H7 (cell line): ENCODE results near the gene DNAJC22. TPM values are rescaled to one million over a fixed set of nuclear protein-coding genes. Genes with fewer than 3 reads are reported as not detected.
"Not testable (repeated sequence)": the region's sequence is repeated elsewhere in the genome, so short reads cannot be mapped to it uniquely, and the experiment has no call there.

Experiments used
- DNase-seq: peaks from one replicate; pipeline ENCODE4 v3.0.0; 2012
- H3K27me3 ChIP-seq: 2 replicates; pipeline ENCODE4 v1.6.0; 2011; ENCODE audit warnings: mild to moderate bottlenecking, low read length; ENCODE audit not compliant: control insufficient read depth, insufficient read depth
- H3K36me3 ChIP-seq: replicated peaks from 2 replicates; pipeline ENCODE4 v1.5.1; 2011; ENCODE audit warnings: low read length; ENCODE audit not compliant: control insufficient read depth, insufficient read depth
- H3K4me3 ChIP-seq: 2 replicates; pipeline ENCODE4 v1.5.1; 2011; ENCODE audit warnings: low read depth, mild to moderate bottlenecking, control low read depth, low read length, moderate library complexity; ENCODE audit not compliant: insufficient read depth
- total RNA-seq: library from RNA; depleted of rRNA; stranded (reverse); fragments of >200 nt; shearing (Covaris generic); gene quantifications from 2 replicates; pipeline ENCODE4 v1.2.3, GENCODE V29; 2014

Gene DNAJC22
- total RNA-seq, 1 experiment from 2014 or later: 0.35 TPM

DNA sequence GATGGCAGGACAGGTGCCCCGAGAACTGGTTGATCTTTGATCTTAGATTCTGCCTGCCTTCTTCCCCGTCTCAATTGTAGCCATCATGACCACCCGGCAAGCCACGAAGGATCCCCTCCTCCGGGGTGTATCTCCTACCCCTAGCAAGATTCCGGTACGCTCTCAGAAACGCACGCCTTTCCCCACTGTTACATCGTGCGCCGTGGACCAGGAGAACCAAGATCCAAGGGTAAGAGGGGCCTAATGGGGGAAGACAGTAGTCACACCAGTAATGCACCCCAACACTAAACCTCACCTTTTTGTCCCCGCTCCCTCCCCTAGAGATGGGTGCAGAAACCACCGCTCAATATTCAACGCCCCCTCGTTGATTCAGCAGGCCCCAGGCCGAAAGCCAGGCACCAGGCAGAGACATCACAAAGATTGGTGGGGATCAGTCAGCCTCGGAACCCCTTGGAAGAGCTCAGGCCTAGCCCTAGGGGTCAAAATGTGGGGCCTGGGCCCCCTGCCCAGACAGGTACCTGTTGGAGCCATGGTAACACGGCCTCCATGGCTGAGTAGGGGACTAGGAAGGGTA, 23.1 kb upstream of the DNAJC22 start:
- no peaks in the 10 kb centered on the region for H3K27me3 ChIP-seq
- peaks cover 13% of the 10 kb centered on the region for H3K36me3 ChIP-seq
- no peak for DNase-seq
- H3K4me3 ChIP-seq: peak overlapping the region; percentile 95

DNA sequence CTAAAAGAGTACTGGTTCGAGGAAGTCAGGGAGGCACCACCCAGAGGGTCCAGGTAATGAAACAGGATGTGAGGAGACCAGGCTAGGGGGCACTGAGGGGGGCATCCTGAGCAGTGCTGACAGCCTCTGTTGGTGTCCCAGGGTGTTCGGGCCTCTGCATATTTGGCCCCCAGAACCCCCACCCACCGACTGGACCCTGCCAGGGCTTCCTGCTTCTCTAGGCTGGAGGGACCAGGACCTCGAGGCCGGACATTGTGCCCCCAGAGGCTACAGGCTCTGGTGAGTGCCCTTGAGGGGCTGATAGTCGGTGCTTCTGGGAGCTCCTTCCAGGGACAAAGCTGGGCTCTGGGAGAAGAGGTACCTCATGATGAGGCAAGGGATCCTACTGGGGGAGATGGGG, 21.1 kb upstream of the DNAJC22 start:
- Histone ChIP-seq H3K36me3 (peaks cover 25% of the 10 kb centered on the region), H3K27me3 (no peaks in the 10 kb centered on the region), H3K4me3 (no peak overlapping the region)
- DNase-seq: no peak

DNA sequence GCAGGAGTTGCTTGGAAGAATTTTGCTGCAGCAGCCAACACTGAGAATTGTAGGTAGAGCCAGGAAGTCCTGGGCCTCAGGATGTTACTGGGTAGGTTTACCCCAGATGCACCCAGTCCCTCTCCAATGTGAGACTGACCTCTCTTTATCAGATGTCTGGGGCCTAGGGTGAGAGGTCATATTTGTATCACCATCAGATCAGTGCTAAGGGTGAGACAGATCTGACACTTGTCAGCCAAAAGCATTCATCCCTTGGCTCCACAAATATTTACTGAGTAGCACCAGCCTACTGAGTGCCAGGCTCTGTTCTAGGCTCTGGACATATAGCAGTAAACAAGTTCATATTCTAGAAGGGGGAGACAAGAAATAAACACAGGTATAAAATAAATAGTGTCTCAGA, 19.3 kb upstream of the DNAJC22 start:
- H3K4me3 ChIP-seq: no peak overlapping the region
- no peak for DNase-seq
- H3K27me3 ChIP-seq: peaks cover 6% of the 10 kb centered on the region; the same call in 1 of the 2 replicates
- H3K36me3 ChIP-seq: peaks cover 30% of the 10 kb centered on the region

DNA sequence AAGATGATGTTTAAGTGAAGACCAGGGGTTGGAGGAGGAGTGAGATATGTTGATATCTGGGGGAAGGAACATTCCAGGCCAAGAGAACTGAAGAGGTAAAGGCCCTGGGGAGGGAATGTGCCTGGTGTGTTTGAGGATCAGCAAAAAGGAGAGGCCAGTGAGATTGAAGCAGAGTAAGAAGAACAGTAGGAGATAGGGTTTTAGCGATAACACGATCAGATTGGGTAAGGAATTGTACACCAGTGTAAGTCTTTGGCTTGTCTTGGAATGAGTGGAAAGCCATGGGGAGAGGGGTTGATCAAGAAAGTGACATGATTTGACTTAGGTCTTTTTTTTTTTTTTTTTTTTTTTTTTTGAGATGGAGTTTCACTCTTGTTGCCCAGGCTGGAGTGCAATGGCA, 18.8 kb upstream of the DNAJC22 start:
- no peak overlapping the region for H3K4me3 ChIP-seq
- no peak for DNase-seq
- peaks cover 30% of the 10 kb centered on the region for H3K36me3 ChIP-seq
- H3K27me3 ChIP-seq: peaks cover 10% of the 10 kb centered on the region; the same call in 1 of the 2 replicates

DNA sequence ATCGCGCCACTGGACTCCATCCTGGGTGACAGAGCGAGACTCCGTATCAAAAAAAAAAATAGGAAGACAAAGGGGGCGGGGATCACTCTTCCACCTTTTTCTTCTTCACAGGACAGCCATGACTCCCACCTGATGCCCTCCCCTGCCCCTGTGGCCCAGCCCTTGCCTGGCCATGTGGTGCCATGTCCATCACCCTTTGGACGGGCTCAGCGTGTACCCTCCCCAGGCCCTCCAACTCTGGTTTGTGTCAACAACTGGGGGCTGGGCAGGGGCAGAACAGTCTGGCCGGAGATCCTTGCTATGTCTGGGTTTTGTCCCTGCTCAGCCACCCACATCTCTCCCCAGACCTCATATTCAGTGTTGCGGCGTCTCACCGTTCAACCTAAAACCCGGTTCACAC, 17.9 kb upstream of the DNAJC22 start:
- Histone ChIP-seq H3K27me3 (peaks cover 18% of the 10 kb centered on the region; the same call in 1 of the 2 replicates), H3K4me3 (no peak overlapping the region), H3K36me3 (peaks cover 30% of the 10 kb centered on the region)
- DNase-seq: no peak

DNA sequence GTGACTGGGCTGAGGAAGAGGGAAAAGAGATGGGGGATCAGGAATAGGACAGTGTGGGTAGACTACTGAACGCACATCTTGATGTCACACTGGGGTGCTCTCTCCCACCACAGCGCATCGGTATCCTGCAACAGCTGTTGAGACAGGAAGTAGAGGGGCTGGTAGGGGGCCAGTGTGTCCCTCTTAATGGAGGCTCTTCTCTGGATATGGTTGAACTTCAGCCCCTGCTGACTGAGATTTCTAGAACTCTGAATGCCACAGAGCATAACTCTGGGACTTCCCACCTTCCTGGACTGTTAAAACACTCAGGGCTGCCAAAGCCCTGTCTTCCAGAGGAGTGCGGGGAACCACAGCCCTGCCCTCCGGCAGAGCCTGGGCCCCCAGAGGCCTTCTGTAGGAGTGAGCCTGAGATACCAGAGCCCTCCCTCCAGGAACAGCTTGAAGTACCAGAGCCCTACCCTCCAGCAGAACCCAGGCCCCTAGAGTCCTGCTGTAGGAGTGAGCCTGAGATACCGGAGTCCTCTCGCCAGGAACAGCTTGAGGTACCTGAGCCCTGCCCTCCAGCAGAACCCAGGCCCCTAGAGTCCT, 16.6 kb upstream of the DNAJC22 start:
- Histone ChIP-seq H3K4me3 (no peak overlapping the region), H3K36me3 (peaks cover 30% of the 10 kb centered on the region), H3K27me3 (peaks cover 30% of the 10 kb centered on the region)
- peak; percentile 23 for DNase-seq

DNA sequence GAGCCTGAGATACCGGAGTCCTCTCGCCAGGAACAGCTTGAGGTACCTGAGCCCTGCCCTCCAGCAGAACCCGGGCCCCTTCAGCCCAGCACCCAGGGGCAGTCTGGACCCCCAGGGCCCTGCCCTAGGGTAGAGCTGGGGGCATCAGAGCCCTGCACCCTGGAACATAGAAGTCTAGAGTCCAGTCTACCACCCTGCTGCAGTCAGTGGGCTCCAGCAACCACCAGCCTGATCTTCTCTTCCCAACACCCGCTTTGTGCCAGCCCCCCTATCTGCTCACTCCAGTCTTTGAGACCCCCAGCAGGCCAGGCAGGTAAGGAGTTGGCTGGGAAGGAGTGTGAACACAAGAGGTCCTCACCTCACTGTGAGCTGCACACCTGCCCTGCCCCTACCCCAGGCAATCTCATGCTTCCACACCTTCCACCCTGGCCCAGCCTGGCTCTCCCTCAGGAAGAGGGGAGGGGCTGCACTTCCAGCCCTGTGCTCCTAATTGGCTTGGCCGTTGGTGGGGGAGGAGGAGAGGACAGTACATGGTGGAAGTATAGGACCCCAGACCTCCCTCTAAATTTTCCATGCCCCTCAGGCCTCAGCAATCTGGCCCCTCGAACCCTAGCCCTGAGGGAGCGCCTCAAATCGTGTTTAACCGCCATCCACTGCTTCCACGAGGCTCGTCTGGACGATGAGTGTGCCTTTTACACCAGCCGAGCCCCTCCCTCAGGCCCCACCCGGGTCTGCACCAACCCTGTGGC, 15.9 kb upstream of the DNAJC22 start:
- DNase-seq: peak; percentile 44

DNA sequence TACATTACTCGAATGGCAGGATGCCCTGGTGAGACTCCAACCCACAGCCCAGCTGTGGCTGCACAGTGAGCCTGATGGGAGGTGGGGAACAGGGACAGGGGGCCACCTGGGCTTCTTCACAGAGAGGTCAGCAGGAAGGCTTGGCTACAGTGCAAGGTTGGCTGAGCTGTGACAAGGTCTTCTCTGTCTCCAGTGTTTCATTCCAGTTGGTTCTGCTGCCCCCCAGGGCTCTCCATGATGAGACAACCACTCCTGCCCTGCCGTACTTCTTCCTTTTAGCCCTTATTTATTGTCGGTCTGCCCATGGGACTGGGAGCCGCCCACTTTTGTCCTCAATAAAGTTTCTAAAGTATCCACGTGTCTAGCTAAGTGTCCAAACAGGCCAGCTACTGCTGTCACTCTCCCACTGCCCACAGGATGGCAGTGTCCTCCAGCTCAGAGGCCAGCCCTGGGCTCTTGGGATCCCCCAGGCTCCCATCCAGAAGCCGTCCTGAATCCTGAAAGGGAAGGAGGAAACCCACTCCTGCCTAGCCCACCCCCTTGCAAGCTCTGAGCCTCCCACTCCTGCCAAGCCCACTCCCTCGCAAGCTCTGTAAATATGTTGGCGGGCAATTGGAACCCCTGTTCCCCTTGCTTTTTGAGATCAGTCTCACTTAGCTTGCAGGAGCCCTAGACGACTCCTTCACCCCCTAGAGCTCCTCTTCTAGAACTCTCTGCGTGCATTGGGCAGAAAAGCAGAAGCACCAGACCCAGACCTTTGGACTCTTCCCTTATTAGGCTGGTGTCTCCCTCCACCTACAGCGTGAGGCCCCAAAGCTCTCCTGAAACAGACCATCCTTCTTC, 15.1 kb upstream of the DNAJC22 start:
- Histone ChIP-seq H3K36me3 (peaks cover 26% of the 10 kb centered on the region), H3K4me3 (no peak overlapping the region), H3K27me3 (peaks cover 45% of the 10 kb centered on the region)
- peak; percentile 94 for DNase-seq

More for the DNA sequence above, 15.9 kb upstream of the DNAJC22 start:
- Histone ChIP-seq H3K4me3 (no peak overlapping the region), H3K36me3 (peaks cover 29% of the 10 kb centered on the region), H3K27me3 (peaks cover 37% of the 10 kb centered on the region)

DNA sequence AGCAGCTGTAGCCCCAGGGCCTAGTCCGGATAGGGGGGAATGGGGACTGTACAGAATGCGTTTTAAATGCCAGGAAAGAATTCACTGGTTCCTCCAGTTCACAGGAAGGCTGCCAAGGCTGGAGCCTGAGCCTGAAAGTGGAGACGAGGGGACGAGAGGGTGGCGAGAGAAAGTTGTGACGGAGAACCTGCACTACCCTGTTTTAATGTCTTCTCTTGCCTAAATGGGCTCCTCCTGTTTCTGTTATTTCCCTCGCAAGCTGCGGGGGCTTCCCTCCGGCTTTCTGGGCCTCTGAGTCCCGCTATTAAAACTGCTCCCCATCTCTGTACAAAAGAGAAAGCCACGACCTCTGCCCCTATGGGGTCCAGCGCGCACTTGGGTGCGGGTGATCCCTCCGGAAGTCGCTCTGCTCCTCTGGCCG, 14.2 kb upstream of the DNAJC22 start:
- Histone ChIP-seq H3K36me3 (peaks cover 19% of the 10 kb centered on the region), H3K27me3 (peaks cover 52% of the 10 kb centered on the region), H3K4me3 (no peak overlapping the region)
- DNase-seq: no peak

DNA sequence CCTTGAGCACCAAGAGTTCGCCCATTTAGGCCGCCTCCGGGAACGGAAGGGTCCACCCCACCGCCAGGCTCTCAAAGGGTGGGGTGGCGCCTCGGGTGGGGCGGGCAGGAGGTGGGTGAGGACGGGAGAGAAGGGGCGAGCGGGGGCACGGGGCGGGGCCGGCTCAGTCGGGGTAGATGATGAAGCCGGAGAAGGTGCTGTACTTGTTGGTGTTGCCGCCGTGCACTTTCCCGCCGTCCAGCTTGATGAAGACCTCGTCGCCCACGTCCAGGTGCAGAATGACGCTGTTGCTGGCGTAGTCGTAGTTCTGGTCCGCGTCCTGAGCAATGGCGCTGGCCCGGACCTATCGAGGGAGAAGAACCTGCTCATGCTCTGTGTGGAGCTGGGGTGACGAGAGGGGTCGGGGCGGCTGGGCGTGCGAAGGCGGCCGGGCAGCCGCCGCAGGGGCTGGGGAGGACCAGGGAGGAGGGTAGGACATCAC, 13.8 kb upstream of the DNAJC22 start:
- no peak overlapping the region for H3K4me3 ChIP-seq
- H3K27me3 ChIP-seq: peaks cover 57% of the 10 kb centered on the region
- H3K36me3 ChIP-seq: peaks cover 17% of the 10 kb centered on the region
- peak; percentile 81 for DNase-seq

DNA sequence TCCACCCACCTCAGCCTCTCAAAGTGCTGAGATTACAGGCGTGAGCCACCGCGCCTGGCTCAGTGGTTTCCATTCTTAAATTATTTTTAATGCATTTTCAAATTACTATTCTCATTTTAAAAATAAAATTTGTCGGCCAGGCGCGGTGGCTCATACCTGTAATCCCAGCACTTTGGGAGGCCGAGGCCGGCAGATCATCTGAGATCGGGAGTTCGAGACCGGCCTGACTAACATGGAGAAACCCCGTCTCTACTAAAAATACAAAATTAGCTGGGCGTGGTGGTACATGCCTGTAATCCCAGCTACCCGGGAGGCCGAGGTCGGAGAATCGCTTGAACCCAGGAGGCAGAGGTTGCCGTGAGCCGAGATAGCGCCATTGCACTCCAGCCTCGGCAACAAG, 12.9 kb upstream of the DNAJC22 start:
- not testable (repeated sequence) for H3K4me3 ChIP-seq, DNase-seq
- Histone ChIP-seq H3K27me3 (peaks cover 65% of the 10 kb centered on the region), H3K36me3 (peaks cover 17% of the 10 kb centered on the region)

DNA sequence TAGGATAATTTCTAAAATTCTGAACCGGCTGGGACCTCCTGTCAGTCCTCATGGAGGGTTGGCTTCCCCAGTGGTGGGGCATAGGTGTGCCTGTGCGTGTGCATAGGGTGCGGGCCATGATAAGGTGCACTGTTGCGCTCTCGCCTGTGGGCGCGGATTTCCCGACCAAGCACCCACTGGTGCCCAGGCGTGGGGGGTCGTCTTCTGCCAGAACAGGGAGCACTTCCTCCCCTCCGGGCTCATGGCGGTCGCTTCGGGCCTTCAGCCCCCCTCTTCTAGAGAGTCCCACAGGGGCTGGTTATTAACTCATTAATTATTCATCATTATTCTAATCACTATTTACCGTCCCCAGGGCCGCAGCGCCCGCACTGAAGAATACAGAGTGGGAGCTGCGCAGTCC, 12.5 kb upstream of the DNAJC22 start:
- peak; percentile 40 for DNase-seq
- H3K4me3 ChIP-seq: no peak overlapping the region
- peaks cover 70% of the 10 kb centered on the region for H3K27me3 ChIP-seq
- peaks cover 15% of the 10 kb centered on the region for H3K36me3 ChIP-seq

DNA sequence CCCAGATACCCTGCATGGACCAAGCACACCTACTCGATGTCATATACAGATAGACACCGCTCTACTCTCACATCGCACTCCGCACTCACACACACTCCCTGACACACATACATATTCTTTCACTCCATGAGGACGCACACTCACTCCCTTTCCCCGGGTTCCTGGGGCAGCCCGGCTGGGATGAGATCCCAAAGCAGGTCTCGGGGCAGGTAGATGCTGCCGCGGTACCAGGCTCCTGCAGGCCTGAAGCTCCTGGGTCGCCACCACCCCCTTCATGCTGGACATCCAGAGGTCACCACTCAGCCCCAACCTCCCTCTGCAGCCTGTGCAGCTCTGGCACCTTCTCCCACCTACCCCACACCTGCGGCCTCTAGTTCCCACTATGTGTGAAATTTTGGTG, 12.0 kb upstream of the DNAJC22 start:
- Histone ChIP-seq H3K27me3 (peaks cover 74% of the 10 kb centered on the region), H3K36me3 (peaks cover 11% of the 10 kb centered on the region)
- DNase-seq: peak; percentile 55

More for the DNA sequence above, 12.0 kb upstream of the DNAJC22 start:
- no peak overlapping the region for H3K4me3 ChIP-seq
